Measurements from ENCODE around the gene PCDHGA5. TPM values are rescaled to one million over a fixed set of nuclear protein-coding genes. Genes with fewer than 3 reads are reported as not detected.

The PCDHGA5 gene
- total and polyA plus RNA-seq, 2 of the 8 experiments (the other 6 are each of a cell fraction or from before 2014, with no cell fraction given), result 1.1 to 1.3 TPM

GRCh38 chr5:141388661-141389060, 24.7 kb downstream of the PCDHGA5 start:
- H4K8ac ChIP-seq (ENCODE audit: extremely low read depth, insufficient read depth, low read length), result no peak overlapping the region
- H3K14ac ChIP-seq (ENCODE audit: insufficient read length), result no peak overlapping the region
- DNase-seq (ENCODE audit: low read depth in 1 of 2, low spot score in 2 of 2), result no peak
- H2BK20ac ChIP-seq (ENCODE audit: low read length), result no peak overlapping the region
- no peak overlapping the region; a peak in 1 of 4 replicates for H3K4me2 ChIP-seq (ENCODE audit: insufficient read depth in 1 of 2, low read depth in 2 of 2, low read length in 2 of 2)
- H3K79me1 ChIP-seq (ENCODE audit: low read depth, low read length), result no peaks in the 10 kb centered on the region
- H2BK15ac ChIP-seq (ENCODE audit: low read length), result no peak overlapping the region
- no peak overlapping the region for H2BK12ac ChIP-seq (ENCODE audit: low read depth, low read length)
- no peak overlapping the region for H3K23ac ChIP-seq (ENCODE audit: insufficient read length)
- ChIA-PET POLR2A (ENCODE audit: partially characterized antibody) (interaction anchor here (1.0 kb wide), 2 partner anchors 8 to 125 kb away, joined by 3 read pairs; no protein-coding TSS in a partner anchor), CTCF (ENCODE audit: partially characterized antibody) (interaction anchor here (0.9 to 8.7 kb wide), 16 partner anchors 12 to 207 kb away, joined by 3 to 68 read pairs (median 8); partner anchors contain the start of genes PCDHB10, PCDHB16, PCDHGA10 and PCDHGA2)
- no peaks in the 10 kb centered on the region for H3K79me2 ChIP-seq (ENCODE audit: control insufficient read depth in 1 of 2, insufficient read depth in 2 of 2, low read length in 2 of 2)
- H3K4me3 ChIP-seq (ENCODE audit: extremely low read depth in 1 of 4, insufficient read depth in 2 of 4, low read depth in 3 of 4, low read length in 4 of 4), result peak overlapping the region in 1 of 4 experiments; percentile 36; a peak in 1 of 8 replicates
- no peaks in the 10 kb centered on the region; a peak in 1 of 7 replicates for H3K27me3 ChIP-seq (replicated peaks in 1 of 4; ENCODE audit: control insufficient read depth in 3 of 4, extremely low read depth in 1 of 4, insufficient read depth in 3 of 4, low read length in 3 of 4)
- H3K9me3 ChIP-seq (ENCODE audit: insufficient read depth in 2 of 2, low read depth in 1 of 2, low read length in 1 of 2), result peaks cover 46 to 49% of the 10 kb centered on the region in 2 experiments
- H2BK5ac ChIP-seq (ENCODE audit: low read depth, low read length), result no peak overlapping the region
- no peak overlapping the region for H4K91ac ChIP-seq (replicated peaks; ENCODE audit: insufficient read length, low read length)
- H3K23me2 ChIP-seq (ENCODE audit: low read depth, low read length), result no peaks in the 10 kb centered on the region; the same call in 1 of the 2 replicates
- no peak for TF ChIP-seq NANOG (IDR thresholded peaks at IDR 0.05; ENCODE audit: insufficient read depth, low read depth, low read length, poor library complexity, severe bottlenecking)
- no peak for TF ChIP-seq GTF2F1 (IDR thresholded peaks at IDR 0.05; ENCODE audit: borderline replicate concordance, low read depth, low read length)
- TF ChIP-seq ASH2L (IDR thresholded peaks at IDR 0.05; ENCODE audit: low read length), result no peak
- no peak for TF ChIP-seq BRCA1 (IDR thresholded peaks at IDR 0.05; ENCODE audit: low read depth, low read length)
- no peak for TF ChIP-seq RXRA (IDR thresholded peaks at IDR 0.05; ENCODE audit: insufficient read depth, low read depth, low read length)
- TF ChIP-seq CEBPB (IDR thresholded peaks at IDR 0.05; ENCODE audit: low read depth, low read length), result peak; percentile 95
- TF ChIP-seq TBP (IDR thresholded peaks at IDR 0.05; ENCODE audit: low read depth, low read length), result no peak
- no peak for TF ChIP-seq SUZ12 (IDR thresholded peaks at IDR 0.05; ENCODE audit: low read length)
- FAIRE-seq, result no peak
- H4K5ac ChIP-seq (ENCODE audit: insufficient read length, low read depth, low read length), result no peak overlapping the region
- 96% methylated on average over 10 of the region's 10 CpGs; no CpG with 5 or more reads in 1 of the 2 experiments for WGBS, 2 experiments (ENCODE audit: extremely low coverage in 1 of 2, insufficient coverage in 1 of 2, insufficient read length in 1 of 2, insufficient replicate concordance in 2 of 2, low coverage in 1 of 2, low lambda C conversion rate in 2 of 2, missing lambda C conversion rate in 1 of 2)
- no peaks in the 10 kb centered on the region for H4K20me1 ChIP-seq (replicated peaks in 1 of 2; ENCODE audit: control insufficient read depth in 1 of 2, insufficient read depth in 2 of 2, low read length in 2 of 2)
- H2AFZ ChIP-seq (ENCODE audit: low read length), result no peak overlapping the region
- H3K27ac ChIP-seq (ENCODE audit: low read depth, low read length), result no peak overlapping the region
- no peak overlapping the region for H3K4ac ChIP-seq (replicated peaks; ENCODE audit: insufficient read length, low read depth, low read length)
- H2BK120ac ChIP-seq (replicated peaks; ENCODE audit: low read depth, low read length), result no peak overlapping the region
- no peak overlapping the region for H3K56ac ChIP-seq (replicated peaks; ENCODE audit: insufficient read length, low read depth, low read length)
- no peak overlapping the region for H3K9ac ChIP-seq (replicated peaks in 1 of 4; ENCODE audit: extremely low read depth in 1 of 4, low read depth in 3 of 4, low read length in 3 of 4)
- H2AK5ac ChIP-seq (ENCODE audit: low read depth, low read length), result no peak overlapping the region
- peaks cover 3 to 29% (median 14%) of the 10 kb centered on the region in 4 experiments; a peak in 7 of 8 replicates for H3K36me3 ChIP-seq (ENCODE audit: control insufficient read depth in 2 of 4, insufficient read depth in 4 of 4, low read length in 3 of 4)
- H3K18ac ChIP-seq (ENCODE audit: extremely low read depth, low read length), result no peak overlapping the region
- no peaks in the 10 kb centered on the region for H3K4me1 ChIP-seq (replicated peaks in 1 of 4; ENCODE audit: control insufficient read depth in 3 of 4, insufficient read depth in 4 of 4, low read length in 3 of 4)

Data from H1 (cell line).